Stimulated activated CD8-positive, alpha-beta memory T cell treated with anti-CD3 and anti-CD28 coated beads, Interleukin-15, amount 100 ng/mL, for 4 hours (primary cell): Measurements from ENCODE around the gene ZNF581.

ENCODE experiments used
- DNase-seq, 2 donors: peaks; one replicate each; pipeline ENCODE4 v3.0.0-alpha.2; 2020; ENCODE audit warnings: low read depth in 2 of 2

The ZNF581 gene

GRCh38 chr19:55611300-55611982 is 32.0 kb upstream of the ZNF581 start:
- no peak for DNase-seq

GRCh38 chr19:55611983-55612645 is 31.3 kb upstream of the ZNF581 start:
- DNase-seq: no peak

- DNase-seq: no peak
Observed at GRCh38 chr19:55613396-55613795, 30.1 kb upstream of the ZNF581 start.

- no peak for DNase-seq
Observed at GRCh38 chr19:55613930-55614710, 29.3 kb upstream of the ZNF581 start.

GRCh38 chr19:55614711-55615542 is 28.5 kb upstream of the ZNF581 start:
- DNase-seq: no peak

GRCh38 chr19:55615543-55616394 is 27.7 kb upstream of the ZNF581 start:
- no peak for DNase-seq

GRCh38 chr19:55616395-55616875 is 27.0 kb upstream of the ZNF581 start:
- no peak for DNase-seq

- DNase-seq: no peak
Observed at GRCh38 chr19:55617426-55617825, 26.0 kb upstream of the ZNF581 start.

- no peak for DNase-seq
Observed at GRCh38 chr19:55618426-55618825, 25.0 kb upstream of the ZNF581 start.

GRCh38 chr19:55619286-55619685 is 24.2 kb upstream of the ZNF581 start:
- no peak for DNase-seq

GRCh38 chr19:55620410-55621204 is 22.8 kb upstream of the ZNF581 start:
- no peak for DNase-seq

GRCh38 chr19:55621205-55621672 is 22.2 kb upstream of the ZNF581 start:
- DNase-seq: no peak

GRCh38 chr19:55621673-55622231 is 21.7 kb upstream of the ZNF581 start:
- DNase-seq: no peak

GRCh38 chr19:55622242-55622969 is 21.0 kb upstream of the ZNF581 start:
- DNase-seq: no peak

- DNase-seq: no peak
Observed at GRCh38 chr19:55623130-55623529, 20.3 kb upstream of the ZNF581 start.

- DNase-seq: no peak
Observed at GRCh38 chr19:55623561-55623960, 19.9 kb upstream of the ZNF581 start.

GRCh38 chr19:55624109-55625003 is 19.1 kb upstream of the ZNF581 start, which contains the start of gene ZNF784:
Gene ZNF784, minus strand, starts transcription at chr19:55624566. Its CDS starts 5 bp downstream, at chr19:55624561.
- DNase-seq: peak; percentile 80 to 86

GRCh38 chr19:55625004-55625326 is 18.5 kb upstream of the ZNF581 start:
- DNase-seq: no peak
